ENCODE measurements around the gene GPR62.

Gene GPR62

DNA sequence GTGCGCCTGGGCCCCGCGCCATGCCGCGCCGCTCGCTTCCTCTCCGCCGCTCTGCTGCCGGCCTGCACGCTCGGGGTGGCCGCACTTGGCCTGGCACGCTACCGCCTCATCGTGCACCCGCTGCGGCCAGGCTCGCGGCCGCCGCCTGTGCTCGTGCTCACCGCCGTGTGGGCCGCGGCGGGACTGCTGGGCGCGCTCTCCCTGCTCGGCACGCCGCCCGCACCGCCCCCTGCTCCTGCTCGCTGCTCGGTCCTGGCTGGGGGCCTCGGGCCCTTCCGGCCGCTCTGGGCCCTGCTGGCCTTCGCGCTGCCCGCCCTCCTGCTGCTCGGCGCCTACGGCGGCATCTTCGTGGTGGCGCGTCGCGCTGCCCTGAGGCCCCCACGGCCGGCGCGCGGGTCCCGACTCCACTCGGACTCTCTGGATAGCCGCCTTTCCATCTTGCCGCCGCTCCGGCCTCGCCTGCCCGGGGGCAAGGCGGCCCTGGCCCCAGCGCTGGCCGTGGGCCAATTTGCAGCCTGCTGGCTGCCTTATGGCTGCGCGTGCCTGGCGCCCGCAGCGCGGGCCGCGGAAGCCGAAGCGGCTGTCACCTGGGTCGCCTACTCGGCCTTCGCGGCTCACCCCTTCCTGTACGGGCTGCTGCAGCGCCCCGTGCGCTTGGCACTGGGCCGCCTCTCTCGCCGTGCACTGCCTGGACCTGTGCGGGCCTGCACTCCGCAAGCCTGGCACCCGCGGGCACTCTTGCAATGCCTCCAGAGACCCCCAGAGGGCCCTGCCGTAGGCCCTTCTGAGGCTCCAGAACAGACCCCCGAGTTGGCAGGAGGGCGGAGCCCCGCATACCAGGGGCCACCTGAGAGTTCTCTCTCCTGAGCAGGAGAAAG, 951 bp downstream of the GPR62 start:
- DNase-seq = no peak

DNA sequence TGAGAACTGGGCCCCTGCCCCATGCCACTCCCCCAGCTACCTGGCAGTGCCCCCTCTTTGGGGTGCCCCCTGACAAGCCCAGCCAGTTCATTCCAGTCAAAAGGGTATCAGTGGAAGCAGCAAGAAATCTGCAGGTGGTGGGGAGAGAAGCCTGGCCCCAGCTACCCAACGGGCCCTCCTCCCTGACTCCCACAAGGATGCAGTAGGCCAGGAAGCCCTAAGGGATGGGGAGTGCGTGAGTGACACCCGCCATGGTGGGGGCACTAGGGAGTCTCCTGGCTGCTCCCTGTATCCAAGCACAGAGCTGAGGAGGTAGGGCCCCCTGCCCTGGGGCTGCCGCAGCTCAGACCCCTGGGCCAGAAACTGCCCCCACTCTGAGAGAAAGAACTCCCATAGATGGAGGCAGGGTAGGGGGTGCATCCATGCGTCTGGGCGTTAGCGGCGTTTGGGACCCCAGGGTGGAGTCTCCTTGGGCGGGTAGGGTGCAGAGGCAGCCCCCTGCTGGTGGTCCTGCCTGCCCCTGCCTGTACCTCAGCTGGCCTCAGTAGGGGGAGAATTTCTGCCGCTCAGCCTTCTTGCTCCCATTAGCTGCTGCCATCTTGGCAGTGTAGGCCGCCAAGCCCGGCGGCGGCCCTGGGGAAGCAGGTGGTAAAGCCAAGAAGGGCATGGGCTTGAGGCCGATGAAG, 2.5 kb downstream of the GPR62 start:
- DNase-seq = no peak

DNA sequence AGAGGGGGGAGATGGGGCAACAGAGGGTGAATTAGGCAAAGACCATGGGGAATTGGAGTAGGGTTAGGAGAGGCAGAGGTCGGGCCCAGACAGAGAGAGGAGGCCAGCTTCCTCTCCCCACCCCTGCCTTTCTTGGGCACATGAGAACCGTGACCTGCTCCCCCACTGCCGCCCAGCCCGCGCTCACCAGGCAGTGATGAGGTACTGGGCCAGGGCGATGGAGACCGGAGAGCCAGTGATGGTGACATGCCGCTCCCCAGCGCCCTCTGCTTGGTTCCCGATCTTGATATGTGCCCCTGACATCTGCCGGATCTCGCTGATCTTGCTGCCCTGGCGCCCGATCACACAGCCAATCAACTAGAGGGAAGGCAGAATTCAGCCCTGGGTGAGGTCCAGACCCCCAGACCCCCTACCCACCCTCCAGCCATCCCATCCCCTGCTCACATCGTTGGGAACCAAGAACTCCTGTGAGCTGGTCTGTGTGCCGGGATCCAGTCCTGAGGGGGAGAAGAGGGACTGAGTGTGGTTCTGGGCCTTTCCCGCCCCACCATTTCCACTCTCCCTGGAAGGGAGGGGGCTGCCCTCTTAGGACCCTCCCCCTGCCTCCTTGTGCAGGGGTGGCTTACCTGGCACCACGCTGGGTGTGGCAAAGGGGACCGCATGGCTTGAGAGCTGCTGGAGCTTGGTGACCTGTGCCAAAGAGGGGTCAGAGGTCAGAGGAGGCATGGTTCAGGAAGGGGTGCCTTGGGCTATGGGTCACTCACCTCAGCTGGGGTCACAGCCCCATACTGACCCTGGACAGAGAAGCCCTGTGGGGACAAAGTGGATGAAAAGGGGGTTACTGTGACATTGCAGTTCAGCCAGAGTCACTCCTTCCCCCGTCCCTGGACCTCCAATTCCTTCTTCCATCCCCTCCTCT, 3.7 kb downstream of the GPR62 start:
- no peak for DNase-seq

DNA sequence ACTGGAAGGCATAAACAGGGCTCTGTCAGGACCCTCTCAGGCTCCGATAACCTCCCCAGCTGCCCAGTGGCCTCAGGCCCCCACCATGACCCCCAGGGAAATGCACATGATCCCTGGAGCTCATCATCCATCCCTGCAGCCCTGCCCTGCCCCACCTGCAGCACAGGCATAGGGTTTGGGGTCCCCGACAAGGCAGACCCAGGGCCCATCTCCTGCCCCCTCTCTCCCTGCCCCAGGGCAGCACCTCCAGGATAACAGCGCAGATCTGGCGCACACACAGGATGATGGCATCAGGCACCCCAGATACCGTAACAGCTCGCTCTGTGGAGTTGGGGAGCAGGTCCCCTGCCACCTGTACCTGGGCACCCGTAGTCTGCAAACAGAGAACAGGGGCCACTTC, 4.5 kb downstream of the GPR62 start:
- no peak for DNase-seq

DNA sequence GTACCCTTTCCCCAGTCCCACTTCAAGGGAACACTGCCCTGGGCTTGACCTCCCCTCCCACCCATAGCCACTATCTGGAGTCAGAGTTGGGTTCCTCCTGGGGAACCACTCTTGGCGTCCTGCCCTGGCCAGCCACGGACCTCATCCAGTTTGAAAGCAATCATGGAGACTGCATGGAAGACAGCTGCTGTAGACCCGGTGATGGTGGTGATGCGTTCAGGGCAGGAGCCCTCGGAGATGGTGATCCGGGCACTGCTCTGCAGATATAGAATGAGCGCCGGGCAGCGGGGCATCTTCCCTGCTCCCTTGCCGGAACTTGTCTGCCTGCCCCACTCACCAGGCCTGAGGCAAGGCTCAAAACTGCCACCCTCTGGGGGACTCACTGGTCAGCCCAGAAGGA, 5.2 kb downstream of the GPR62 start:
- DNase-seq = no peak

DNA sequence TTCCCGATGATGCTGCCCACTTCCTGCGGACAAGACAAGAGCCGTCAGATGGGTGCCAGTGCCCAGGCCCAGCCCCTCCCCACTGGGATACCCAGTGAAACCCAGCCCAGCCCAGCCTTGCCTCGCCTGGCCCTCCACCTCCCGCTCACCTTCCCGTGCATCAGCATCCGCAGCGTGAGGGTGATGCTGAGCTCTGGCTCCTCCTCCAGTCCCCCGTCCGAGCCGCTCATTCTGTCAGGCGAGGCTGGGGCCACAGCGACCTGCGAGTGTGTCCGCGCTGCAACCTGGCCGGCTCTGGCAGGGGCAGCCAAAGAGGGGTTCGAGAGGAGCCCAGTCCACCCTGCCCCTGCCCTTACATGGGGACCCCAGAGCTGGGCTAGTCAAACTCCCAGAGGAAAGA, 5.8 kb downstream of the GPR62 start:
- no peak for DNase-seq

DNA sequence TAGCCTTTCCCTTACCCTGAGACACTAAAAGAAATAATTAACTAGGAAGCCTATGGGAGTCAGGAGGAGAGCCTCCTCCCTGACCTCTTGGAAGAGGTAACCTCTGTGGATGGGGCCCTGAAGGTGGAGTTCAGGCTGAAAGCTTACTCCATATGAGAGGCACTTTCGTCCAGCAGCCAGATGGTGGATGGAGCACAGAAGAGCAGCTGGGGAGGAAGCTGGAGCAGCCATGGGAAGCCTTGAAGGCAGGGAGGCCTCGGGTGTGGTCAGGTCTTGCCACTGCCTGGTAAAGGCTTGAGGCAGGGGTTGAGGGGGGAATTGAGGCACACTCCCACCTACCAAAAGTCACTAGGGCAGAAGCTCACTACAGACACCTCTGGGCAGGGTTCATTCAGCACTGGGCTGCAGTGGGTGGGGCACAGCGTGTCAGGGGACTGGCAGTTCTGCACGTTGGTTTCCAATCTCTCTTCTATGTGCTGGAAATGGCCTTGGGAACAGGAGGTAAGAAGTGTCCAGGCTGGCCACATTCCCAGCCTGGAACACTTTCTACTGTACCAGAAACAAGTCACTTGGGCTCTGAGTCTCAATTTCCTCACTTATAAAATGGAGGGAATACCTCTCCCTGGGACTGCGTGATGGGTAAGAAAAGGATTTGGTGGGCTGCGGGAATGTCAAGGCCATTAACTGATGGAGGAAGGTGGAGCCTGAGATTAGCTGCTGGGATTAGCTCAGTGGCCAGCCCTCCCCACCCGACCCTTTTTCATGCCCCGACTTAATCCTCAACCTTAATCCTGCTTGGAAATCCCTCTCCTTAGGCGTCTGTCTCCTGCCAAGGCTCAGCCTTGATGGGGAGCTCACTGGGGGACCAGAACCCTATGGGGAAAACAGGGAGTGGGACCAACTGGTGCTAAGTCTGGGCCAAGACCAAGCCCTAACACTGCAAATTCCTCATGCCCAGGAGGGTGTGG, 6.7 kb downstream of the GPR62 start:
- no peak for DNase-seq

DNA sequence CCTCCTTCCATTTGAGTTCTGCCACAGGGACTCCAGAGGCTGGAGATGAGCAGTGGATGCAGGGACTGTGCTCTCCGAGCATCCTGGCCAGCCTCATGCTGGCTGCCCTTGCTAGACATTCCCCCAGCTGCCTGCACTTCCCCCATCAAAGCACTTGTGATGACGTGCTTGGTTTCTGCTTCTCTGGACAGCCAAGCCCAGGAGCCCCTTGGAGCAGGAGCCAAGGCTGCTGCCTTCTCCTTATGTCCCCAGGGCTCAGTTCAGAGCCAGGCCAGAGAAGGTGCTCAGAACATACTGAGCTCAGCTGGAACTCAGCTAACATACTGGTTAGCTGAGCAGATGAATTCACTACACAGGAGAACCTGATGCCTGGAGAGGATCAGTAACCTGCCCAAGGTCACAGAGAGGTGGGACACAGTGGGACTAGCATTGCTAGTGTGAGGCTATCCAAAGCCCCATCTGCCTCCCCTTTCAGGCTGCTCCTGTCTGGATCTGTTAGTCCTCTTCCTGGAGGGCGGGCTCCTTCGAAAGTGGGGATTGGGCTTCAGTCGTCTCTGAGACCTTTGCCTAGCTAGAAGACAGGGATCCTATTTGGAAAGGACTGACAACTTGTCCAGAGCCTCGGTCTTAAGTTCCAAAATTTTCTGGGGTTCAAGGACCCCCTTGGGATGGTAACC, 7.8 kb downstream of the GPR62 start:
- no peak for DNase-seq

DNA sequence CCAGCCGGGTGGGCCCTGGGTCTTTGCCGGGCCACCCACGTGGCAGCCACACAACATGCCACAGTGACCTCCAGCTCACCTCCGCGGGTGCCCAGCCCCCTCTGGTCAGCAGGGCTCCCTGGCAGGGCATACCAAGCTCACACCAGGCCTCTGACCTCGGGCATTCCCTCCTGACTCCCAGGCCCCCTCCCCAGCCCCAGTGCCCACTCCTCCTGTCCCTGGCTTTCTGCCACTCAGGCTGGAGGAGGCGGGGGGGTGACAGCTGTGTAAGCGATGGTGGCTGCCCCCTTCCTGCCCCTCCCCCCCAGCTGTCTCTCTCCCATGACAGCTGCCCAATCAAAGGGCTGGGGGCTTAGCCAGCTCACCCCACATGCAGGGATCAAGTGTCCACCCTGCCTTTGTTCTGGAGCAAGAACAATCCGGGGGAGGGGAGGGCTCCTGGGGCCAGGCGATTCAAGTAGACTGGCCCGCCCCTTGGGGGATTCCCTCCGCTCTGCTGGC, 8.8 kb downstream of the GPR62 start:
- no peak for DNase-seq

DNA sequence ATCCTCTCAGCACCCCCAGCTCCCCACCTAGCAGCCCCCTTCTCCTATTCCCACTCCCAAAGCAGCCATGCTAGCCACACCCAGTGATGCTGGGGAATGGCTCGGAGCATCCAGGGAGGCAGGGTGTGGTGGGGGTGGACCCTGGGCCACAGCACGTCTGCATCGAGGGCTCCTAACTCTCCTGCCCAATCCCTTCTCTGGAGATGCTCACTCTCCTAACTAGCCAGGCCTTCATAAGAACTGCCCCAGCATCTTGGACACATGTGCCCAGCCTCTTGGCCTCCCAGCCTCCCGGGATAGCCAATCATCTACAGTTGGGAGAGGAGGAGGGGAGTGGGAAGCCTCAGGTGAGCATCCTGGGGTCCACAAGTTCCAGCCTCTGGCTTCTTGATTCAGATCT, 9.3 kb downstream of the GPR62 start:
- no peak for DNase-seq

DNA sequence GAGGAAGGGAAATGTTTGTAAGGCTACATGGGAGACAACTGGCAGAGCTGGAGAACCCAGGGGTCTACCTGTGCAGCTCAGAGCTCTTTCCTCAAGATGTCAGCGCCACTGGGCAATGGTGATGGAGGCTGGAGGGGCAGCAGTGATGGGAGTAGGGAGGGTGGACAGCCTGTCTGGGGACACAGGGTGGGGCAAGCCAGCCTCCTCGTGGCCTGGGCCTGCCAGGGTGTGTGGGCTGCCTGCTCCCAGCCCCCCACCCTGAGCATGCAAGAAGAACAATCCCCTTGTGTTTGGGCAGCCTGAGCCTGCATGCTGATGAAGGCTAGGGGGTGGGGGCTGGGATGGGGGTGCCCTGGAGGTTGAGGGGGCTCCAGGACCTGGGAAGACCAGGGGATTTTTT, 10.8 kb downstream of the GPR62 start:
- DNase-seq = no peak

DNA sequence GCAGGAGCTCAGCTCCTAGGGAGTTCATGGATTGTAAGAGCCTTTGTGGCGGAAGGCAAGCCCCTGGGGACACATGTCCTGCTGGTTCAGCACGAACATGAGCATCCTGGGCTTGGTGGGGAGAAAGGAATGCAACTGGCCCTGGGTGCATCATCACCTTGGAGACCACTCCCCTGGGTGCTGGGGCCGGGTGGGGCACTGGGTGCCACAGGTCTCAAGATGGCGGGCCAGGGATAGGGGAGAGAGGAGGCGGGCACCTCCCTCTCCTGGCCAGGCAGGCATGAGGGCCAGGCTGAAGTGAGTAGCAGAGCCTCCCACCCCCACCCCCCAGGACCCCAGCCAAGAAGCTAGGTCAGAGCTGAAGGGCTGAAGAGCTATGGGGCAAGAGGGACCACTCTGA, 11.3 kb downstream of the GPR62 start:
- DNase-seq = no peak

DNA sequence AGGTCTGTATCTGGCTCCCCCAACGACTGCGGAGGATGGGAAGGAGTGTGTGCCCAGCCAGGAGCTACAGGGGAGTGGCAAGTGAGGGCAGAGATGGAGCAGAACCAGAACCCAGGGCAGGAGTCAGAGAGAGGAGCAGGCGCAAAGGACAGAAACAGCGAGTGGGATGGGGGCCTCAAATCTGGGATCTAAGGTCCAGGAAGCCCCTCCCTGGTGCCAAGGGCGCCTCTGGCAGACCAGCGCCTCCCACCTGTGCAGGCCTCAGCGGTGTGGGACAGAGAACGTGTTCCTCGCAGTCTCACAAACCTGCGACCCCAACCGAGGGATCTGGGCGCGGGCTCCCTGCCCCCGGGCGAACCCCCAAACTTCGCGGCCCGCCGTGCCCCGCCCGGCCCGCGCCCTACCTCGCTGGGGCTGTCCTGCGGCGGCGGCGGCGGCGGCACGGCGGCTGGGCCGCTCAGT, 11.8 kb downstream of the GPR62 start:
- DNase-seq = no peak

DNA sequence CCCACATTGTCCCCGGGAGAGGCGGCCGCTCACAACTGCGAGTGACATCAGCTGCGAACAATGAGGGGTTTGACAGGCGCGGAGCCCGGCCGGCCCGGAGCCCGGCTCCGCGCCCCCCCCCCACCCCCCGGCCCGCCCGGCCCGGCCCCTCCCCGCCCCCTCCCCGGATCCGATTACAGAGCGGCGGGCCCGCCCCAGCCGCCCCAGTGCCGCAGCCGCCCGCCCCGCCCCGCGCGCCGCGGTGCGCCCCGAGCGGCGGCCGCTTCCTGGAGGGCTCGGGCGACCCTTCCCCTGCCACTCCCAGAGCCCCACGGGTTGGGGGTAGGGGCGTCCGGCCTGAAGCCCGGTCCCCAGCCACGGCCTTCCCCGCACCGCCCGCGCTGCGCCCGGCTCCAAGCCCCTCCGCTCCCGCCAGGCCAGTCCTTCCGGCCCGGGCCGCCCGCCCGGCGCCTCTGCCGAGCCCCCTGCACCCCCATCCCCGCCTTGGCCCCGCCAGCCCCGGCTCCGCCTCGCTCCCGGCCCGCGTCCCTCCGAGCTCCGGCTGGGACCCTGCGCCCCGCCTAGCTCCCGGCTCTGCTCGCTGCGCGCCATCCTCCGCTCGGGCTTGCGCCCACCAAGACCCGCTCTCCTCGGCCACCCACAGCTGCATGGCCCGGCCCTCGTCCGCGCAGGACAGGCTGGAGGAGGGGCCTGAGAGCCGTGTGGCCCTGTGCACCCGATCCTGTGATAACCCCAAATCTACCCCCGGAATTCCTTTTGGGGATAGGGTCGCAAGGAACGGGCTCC, 12.4 kb downstream of the GPR62 start, which contains the start of gene PCBP4:
PCBP4 (minus strand) TSS at position 71 of the 786 bp plus-strand sequence. CDS start 6,214 bp downstream, outside the sequence.
- DNase-seq = no peak

DNA sequence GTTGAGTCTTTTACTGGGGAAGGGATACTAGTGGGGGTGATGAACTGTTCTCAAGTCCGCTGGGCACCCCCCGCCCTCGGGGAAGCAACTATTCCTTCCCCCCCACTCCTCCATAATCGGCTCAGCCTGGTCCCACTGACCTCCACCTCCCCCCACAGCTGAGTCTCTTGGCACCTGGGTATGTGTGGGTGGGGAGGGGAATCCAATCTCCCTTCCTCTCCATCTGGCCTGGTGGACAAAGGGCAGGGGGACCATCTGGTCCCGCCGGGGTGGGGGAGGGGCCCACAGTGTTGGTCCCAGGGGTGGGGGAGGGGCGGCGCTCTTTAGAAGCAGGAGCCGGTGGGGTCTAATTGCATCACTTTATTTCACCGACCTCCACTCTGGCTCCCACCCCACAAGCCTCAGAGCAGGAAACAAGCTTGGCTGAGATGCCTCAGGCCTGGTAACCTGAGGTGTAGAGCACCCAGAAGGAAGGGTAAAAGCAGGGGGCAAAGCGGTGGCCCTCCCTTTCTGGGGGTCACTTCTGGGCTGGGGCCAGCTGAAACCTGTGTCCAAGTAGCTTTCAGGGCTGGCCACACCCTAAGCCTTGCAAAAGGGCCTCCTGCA, 13.1 kb downstream of the GPR62 start:
- DNase-seq = no peak

DNA sequence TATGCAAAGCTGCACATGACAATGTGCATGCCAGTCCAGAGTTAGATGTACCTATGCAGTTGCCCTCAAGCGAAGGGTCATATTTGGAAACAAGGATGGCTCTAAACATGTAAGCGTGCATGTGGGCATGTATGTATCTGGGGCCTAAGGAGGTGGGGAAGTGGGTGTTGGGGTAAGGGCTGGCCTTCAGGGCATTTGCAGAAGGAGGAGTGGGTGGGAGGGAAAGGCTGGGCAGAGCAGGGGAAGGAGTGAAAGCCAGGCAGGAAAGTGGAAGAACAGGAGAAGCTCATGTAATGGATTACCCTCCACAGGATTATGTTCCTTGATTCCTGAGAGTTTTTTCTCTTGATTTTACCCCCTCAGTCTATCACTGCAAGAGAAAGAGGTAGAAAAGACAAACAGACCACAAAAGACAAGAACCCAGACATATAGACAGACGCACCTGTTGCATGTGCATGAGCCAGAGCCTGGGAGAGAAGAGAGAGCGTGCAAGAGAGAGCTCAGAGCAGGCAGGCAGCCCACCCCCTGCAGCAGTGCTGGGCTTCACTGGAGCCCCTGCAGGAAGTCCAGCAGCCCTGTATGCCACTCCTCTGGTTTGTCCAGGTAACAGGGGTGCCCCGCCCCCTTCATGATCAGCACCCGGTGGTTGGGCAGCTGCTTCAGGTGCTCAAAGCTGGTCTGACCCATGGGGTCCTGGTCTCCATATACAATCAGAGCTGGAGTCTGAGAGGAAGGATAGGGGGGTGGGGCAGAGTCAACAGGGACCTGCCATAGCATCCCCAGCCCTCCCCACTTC, 13.9 kb downstream of the GPR62 start:
- DNase-seq = no peak

DNA sequence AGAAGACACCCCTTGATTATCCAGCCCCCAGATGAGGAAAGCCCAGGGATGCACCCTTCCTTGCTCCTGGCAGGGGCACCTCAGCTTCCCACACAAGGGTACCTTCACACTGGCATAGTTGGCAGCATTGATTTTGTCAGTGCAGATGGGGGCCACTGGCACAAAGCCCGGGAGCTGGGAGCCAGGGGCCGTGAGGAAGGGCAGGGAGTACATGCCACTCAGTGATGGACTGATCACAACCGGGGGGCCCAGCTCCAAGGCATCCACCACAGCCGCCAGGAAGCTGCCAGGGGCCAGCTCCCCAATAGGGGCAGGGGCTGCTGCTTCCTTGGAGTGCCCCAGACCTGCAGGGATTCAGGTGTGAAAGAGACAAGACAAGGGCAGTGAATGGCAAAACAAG, 14.7 kb downstream of the GPR62 start:
- DNase-seq = no peak

DNA sequence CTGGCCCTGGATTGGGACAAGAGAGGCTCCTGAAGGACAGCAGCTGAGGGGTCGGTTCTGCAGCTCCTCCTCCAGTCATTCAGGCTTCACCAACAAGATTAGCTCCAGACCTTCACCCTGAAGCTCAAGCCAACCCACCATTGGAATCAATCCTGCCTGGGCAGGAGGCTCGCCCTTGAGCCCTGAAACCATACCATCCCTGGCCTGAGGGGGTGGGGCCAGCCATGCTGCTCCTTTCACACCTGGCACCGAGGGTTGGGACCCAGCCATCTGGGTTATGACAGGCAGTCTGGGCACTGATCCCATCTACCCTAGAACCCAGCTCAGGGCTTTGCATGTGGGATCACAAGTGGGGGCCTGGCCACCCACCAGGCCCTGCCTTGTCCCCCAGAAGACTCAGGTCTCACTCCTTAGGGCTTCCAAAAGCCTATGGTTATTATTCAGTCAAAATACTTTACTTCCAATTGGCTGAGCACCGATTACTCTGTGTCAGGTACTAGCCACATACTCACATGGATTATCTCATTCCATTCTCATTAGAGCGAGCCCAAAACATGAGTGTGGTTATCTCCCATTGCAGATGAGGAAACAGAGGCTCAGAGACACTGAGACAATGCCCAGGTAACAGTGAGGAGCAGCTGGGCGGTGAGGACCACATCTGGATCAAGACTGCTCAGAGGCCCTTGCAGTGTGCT, 15.6 kb downstream of the GPR62 start:
- DNase-seq = no peak

Measured in inflammatory macrophage treated with lipopolysaccharide for 4 hours (primary cell).